Naive B cell (primary cell): Measurements from ENCODE around the gene DMRT2. TPM values are rescaled to one million over a fixed set of nuclear protein-coding genes. Genes with fewer than 3 reads are reported as not detected.

Experiments used
- ATAC-seq, 2 donors: fragments of 150-1000 bp; cut with Tn5 transposase; 2 replicates each; pipeline ENCODE4 v1.10.0; 2021; ENCODE audit warnings: low read depth in 2 of 2, mild to moderate bottlenecking in 2 of 2, moderate library complexity in 2 of 2
- DNase-seq: peaks from one replicate; pipeline ENCODE4 v3.0.0; 2022
- H3K27ac Mint-ChIP-seq, 6 donors: one replicate each; pipeline ENCODE4 v1.8.0; 2020 to 2022; ENCODE audit warnings: mild to moderate bottlenecking in 6 of 6, mixed read lengths in 6 of 6, moderate library complexity in 5 of 6, inconsistent platforms in 2 of 6
- H3K27me3 Mint-ChIP-seq, 3 donors: one replicate each; pipeline ENCODE4 v1.8.0; 2021 to 2022; ENCODE audit warnings: mixed read lengths in 3 of 3, mild to moderate bottlenecking in 1 of 3
- H3K36me3 Mint-ChIP-seq, 2 donors: one replicate each; pipeline ENCODE4 v1.8.0; 2020 to 2022; ENCODE audit warnings: mixed read lengths in 2 of 2, inconsistent platforms in 1 of 2, mild to moderate bottlenecking in 1 of 2
- H3K4me1 Mint-ChIP-seq, 3 donors: one replicate each; pipeline ENCODE4 v1.8.0; 2020 to 2022; ENCODE audit warnings: mixed read lengths in 3 of 3, inconsistent platforms in 1 of 3, mild to moderate bottlenecking in 1 of 3, moderate library complexity in 1 of 3
- H3K4me3 Mint-ChIP-seq, 8 donors: one replicate each; pipeline ENCODE4 v1.8.0; 2020 to 2022; ENCODE audit warnings: mild to moderate bottlenecking in 8 of 8, mixed read lengths in 8 of 8, moderate library complexity in 8 of 8, inconsistent platforms in 2 of 8
- H3K9me3 Mint-ChIP-seq, 7 donors: one replicate each; pipeline ENCODE4 v1.8.0; 2020 to 2022; ENCODE audit warnings: mixed read lengths in 7 of 7, mild to moderate bottlenecking in 5 of 7, inconsistent platforms in 2 of 7, moderate library complexity in 1 of 7
- polyA plus RNA-seq, 6 donors: library from polyadenylated mRNA; unstranded; fragments of 300-500 nt; fragmentation: Illumina TruSeq; gene quantifications; one replicate each; pipeline ENCODE4 v1.2.3, GENCODE V29; 2021; ENCODE audit warnings: low read depth in 6 of 6

The DMRT2 gene
- polyA plus RNA-seq, 6 donors from 2014 or later: not detected

- Mint-ChIP-seq H3K36me3 (no peaks in the 10 kb centered on the region), H3K4me1 (no peaks in the 10 kb centered on the region), H3K4me3 (no peak overlapping the region), H3K27me3 (peaks cover 35 to 52% (median 39%) of the 10 kb centered on the region in 3 donors), H3K27ac (no peak overlapping the region), H3K9me3 (peaks cover 0 to 23% (median 10%) of the 10 kb centered on the region in 7 donors)
- ATAC-seq: no peak
- DNase-seq: no peak
These were observed 23.9 kb upstream of the DMRT2 start for GRCh38 chr9:1026219-1026618.

- H3K36me3 Mint-ChIP-seq: no peaks in the 10 kb centered on the region
- ATAC-seq (no peak), DNase-seq (no peak)
- H3K27ac Mint-ChIP-seq: no peak overlapping the region
- peaks cover 38 to 56% (median 51%) of the 10 kb centered on the region in 3 donors for H3K27me3 Mint-ChIP-seq
- H3K4me1 Mint-ChIP-seq: no peaks in the 10 kb centered on the region
- H3K9me3 Mint-ChIP-seq: peaks cover 0 to 7% (median 0%) of the 10 kb centered on the region in 7 donors
- no peak overlapping the region for H3K4me3 Mint-ChIP-seq
These were observed 21.5 kb upstream of the DMRT2 start for GRCh38 chr9:1028501-1029190.

GRCh38 chr9:1031951-1032601 lies 18.1 kb upstream of the DMRT2 start:
- DNase-seq (no peak), ATAC-seq (no peak)
- H3K9me3 Mint-ChIP-seq: no peaks in the 10 kb centered on the region
- H3K27me3 Mint-ChIP-seq: peaks cover 37 to 51% (median 48%) of the 10 kb centered on the region in 3 donors
- no peak overlapping the region for H3K27ac Mint-ChIP-seq
- no peaks in the 10 kb centered on the region for H3K36me3 Mint-ChIP-seq
- H3K4me3 Mint-ChIP-seq: peak overlapping the region in 1 of 8 donors; percentile 2
- no peaks in the 10 kb centered on the region for H3K4me1 Mint-ChIP-seq

GRCh38 chr9:1034271-1034670 lies 15.9 kb upstream of the DMRT2 start:
- ATAC-seq: no peak
- Mint-ChIP-seq H3K27ac (peak overlapping the region in 1 of 6 donors; percentile 50), H3K4me1 (no peaks in the 10 kb centered on the region), H3K27me3 (peaks cover 30 to 49% (median 49%) of the 10 kb centered on the region in 3 donors), H3K9me3 (no peaks in the 10 kb centered on the region), H3K4me3 (no peak overlapping the region), H3K36me3 (no peaks in the 10 kb centered on the region)
- DNase-seq: no peak

GRCh38 chr9:1039589-1039988 lies 10.6 kb upstream of the DMRT2 start:
- peaks cover 0 to 19% (median 4%) of the 10 kb centered on the region in 7 donors for H3K9me3 Mint-ChIP-seq
- peaks cover 0 to 12% (median 0%) of the 10 kb centered on the region in 3 donors for H3K4me1 Mint-ChIP-seq
- ATAC-seq (no peak), DNase-seq (no peak)
- H3K27ac Mint-ChIP-seq: no peak overlapping the region
- peaks cover 58 to 75% (median 59%) of the 10 kb centered on the region in 3 donors for H3K27me3 Mint-ChIP-seq
- peaks cover 0 to 7% of the 10 kb centered on the region in 2 donors for H3K36me3 Mint-ChIP-seq
- H3K4me3 Mint-ChIP-seq: no peak overlapping the region

- DNase-seq: no peak
- Mint-ChIP-seq H3K9me3 (peaks cover 0 to 19% (median 7%) of the 10 kb centered on the region in 7 donors), H3K4me3 (peak overlapping the region in 1 of 8 donors; percentile 32), H3K27me3 (peaks cover 56 to 79% (median 56%) of the 10 kb centered on the region in 3 donors), H3K27ac (no peak overlapping the region), H3K36me3 (peaks cover 0 to 13% of the 10 kb centered on the region in 2 donors), H3K4me1 (peaks cover 5 to 21% (median 10%) of the 10 kb centered on the region in 3 donors)
- ATAC-seq: no peak
These were observed 7.7 kb upstream of the DMRT2 start for GRCh38 chr9:1042466-1042865.

GRCh38 chr9:1044643-1045042 lies 5.5 kb upstream of the DMRT2 start:
- Mint-ChIP-seq H3K36me3 (peaks cover 9 to 31% of the 10 kb centered on the region in 2 donors), H3K27me3 (peaks cover 67 to 87% (median 68%) of the 10 kb centered on the region in 3 donors), H3K4me3 (peak overlapping the region in 2 of 8 donors; percentile 9 to 22), H3K27ac (peak overlapping the region in 2 of 6 donors; percentile 47 to 59), H3K9me3 (peaks cover 1 to 36% (median 26%) of the 10 kb centered on the region in 7 donors), H3K4me1 (peaks cover 15 to 40% (median 22%) of the 10 kb centered on the region in 3 donors)
- ATAC-seq: no peak
- DNase-seq: no peak

GRCh38 chr9:1046639-1047572 lies 3.3 kb upstream of the DMRT2 start:
- peaks cover 5 to 43% (median 30%) of the 10 kb centered on the region in 7 donors for H3K9me3 Mint-ChIP-seq
- H3K4me1 Mint-ChIP-seq: peaks cover 18 to 51% (median 35%) of the 10 kb centered on the region in 3 donors
- peak overlapping the region in 7 of 8 donors; percentile 66 to 91 (median 81) for H3K4me3 Mint-ChIP-seq
- peaks cover 14 to 32% of the 10 kb centered on the region in 2 donors for H3K36me3 Mint-ChIP-seq
- H3K27me3 Mint-ChIP-seq: peaks cover 64 to 86% (median 69%) of the 10 kb centered on the region in 3 donors
- ATAC-seq (no peak), DNase-seq (no peak)
- H3K27ac Mint-ChIP-seq: peak overlapping the region in 3 of 6 donors; percentile 56 to 69 (median 63)

GRCh38 chr9:1047591-1048230 lies 2.4 kb upstream of the DMRT2 start:
- Mint-ChIP-seq H3K4me3 (peak overlapping the region; percentile 66 to 91 (median 83)), H3K4me1 (peaks cover 18 to 53% (median 41%) of the 10 kb centered on the region in 3 donors), H3K27me3 (peaks cover 65 to 87% (median 71%) of the 10 kb centered on the region in 3 donors), H3K27ac (peak overlapping the region in 3 of 6 donors; percentile 56 to 86 (median 71)), H3K36me3 (peaks cover 14 to 30% of the 10 kb centered on the region in 2 donors), H3K9me3 (peaks cover 5 to 41% (median 28%) of the 10 kb centered on the region in 7 donors)
- no peak for ATAC-seq
- no peak for DNase-seq

GRCh38 chr9:1048231-1048619 lies 1.9 kb upstream of the DMRT2 start:
- peak overlapping the region; percentile 66 to 91 (median 83) for H3K4me3 Mint-ChIP-seq
- peaks cover 63 to 87% (median 74%) of the 10 kb centered on the region in 3 donors for H3K27me3 Mint-ChIP-seq
- peaks cover 5 to 41% (median 28%) of the 10 kb centered on the region in 7 donors for H3K9me3 Mint-ChIP-seq
- peaks cover 18 to 51% (median 43%) of the 10 kb centered on the region in 3 donors for H3K4me1 Mint-ChIP-seq
- no peak for ATAC-seq
- no peak for DNase-seq
- peak overlapping the region in 2 of 6 donors; percentile 71 to 86 for H3K27ac Mint-ChIP-seq
- peaks cover 14 to 30% of the 10 kb centered on the region in 2 donors for H3K36me3 Mint-ChIP-seq

- ATAC-seq (no peak), DNase-seq (no peak)
- Mint-ChIP-seq H3K4me1 (peaks cover 18 to 53% (median 43%) of the 10 kb centered on the region in 3 donors), H3K27me3 (peaks cover 63 to 87% (median 74%) of the 10 kb centered on the region in 3 donors), H3K9me3 (peaks cover 5 to 41% (median 26%) of the 10 kb centered on the region in 7 donors), H3K36me3 (peaks cover 14 to 30% of the 10 kb centered on the region in 2 donors), H3K4me3 (peak overlapping the region in 7 of 8 donors; percentile 22 to 91 (median 76)), H3K27ac (peak overlapping the region in 3 of 6 donors; percentile 47 to 76 (median 71))
These were observed 1.3 kb upstream of the DMRT2 start for GRCh38 chr9:1048811-1049210.

GRCh38 chr9:1049641-1050040 lies 516 bp upstream of the DMRT2 start:
- Mint-ChIP-seq H3K27me3 (peaks cover 60 to 83% (median 70%) of the 10 kb centered on the region in 3 donors), H3K36me3 (peaks cover 14 to 30% of the 10 kb centered on the region in 2 donors), H3K27ac (peak overlapping the region in 4 of 6 donors; percentile 10 to 90 (median 48)), H3K4me3 (peak overlapping the region in 5 of 8 donors; percentile 54 to 85 (median 70)), H3K9me3 (peaks cover 5 to 41% (median 23%) of the 10 kb centered on the region in 7 donors), H3K4me1 (peaks cover 18 to 53% (median 43%) of the 10 kb centered on the region in 3 donors)
- ATAC-seq: no peak
- no peak for DNase-seq
